GM10847 (cell line): Measurements from ENCODE around the gene TMEM131.

Experiments
- POLR2A ChIP-seq: IDR thresholded peaks from 2 replicates; pipeline ENCODE4 v1.6.1; 2011; ENCODE audit not compliant: insufficient read length; ENCODE audit errors: extremely low read depth

Gene TMEM131

GRCh38 chr2:97924194-97924593 lies 71.6 kb downstream of the TMEM131 start:
- no peak for TF ChIP-seq POLR2A

GRCh38 chr2:97919858-97920257 lies 75.9 kb downstream of the TMEM131 start:
- no peak for TF ChIP-seq POLR2A

- no peak for TF ChIP-seq POLR2A
Measured at GRCh38 chr2:97918818-97919217, 76.9 kb downstream of the TMEM131 start.

- no peak for TF ChIP-seq POLR2A
Measured at GRCh38 chr2:97914691-97915213, 81.0 kb downstream of the TMEM131 start.

GRCh38 chr2:97913846-97914245 lies 81.9 kb downstream of the TMEM131 start:
- no peak for TF ChIP-seq POLR2A

GRCh38 chr2:97911922-97912575 lies 83.7 kb downstream of the TMEM131 start:
- TF ChIP-seq POLR2A, result no peak

- no peak for TF ChIP-seq POLR2A
Measured at GRCh38 chr2:97911206-97911921, 84.4 kb downstream of the TMEM131 start.

- no peak for TF ChIP-seq POLR2A
Measured at GRCh38 chr2:97910403-97911205, 85.1 kb downstream of the TMEM131 start.

- no peak for TF ChIP-seq POLR2A
Measured at GRCh38 chr2:97908208-97908676, 87.5 kb downstream of the TMEM131 start.

GRCh38 chr2:97907369-97908100 lies 88.2 kb downstream of the TMEM131 start:
- TF ChIP-seq POLR2A, result no peak

GRCh38 chr2:97906307-97906706 lies 89.4 kb downstream of the TMEM131 start:
- TF ChIP-seq POLR2A, result no peak

GRCh38 chr2:97905294-97905693 lies 90.5 kb downstream of the TMEM131 start:
- TF ChIP-seq POLR2A, result no peak

GRCh38 chr2:97901862-97902261 lies 93.9 kb downstream of the TMEM131 start:
- TF ChIP-seq POLR2A, result no peak

- no peak for TF ChIP-seq POLR2A
Measured at GRCh38 chr2:97900806-97901205, 94.9 kb downstream of the TMEM131 start.

GRCh38 chr2:97891611-97892010 lies 104.1 kb downstream of the TMEM131 start:
- no peak for TF ChIP-seq POLR2A
